Peyer's patch (tissue), 4 donors: ENCODE data around the gene DDI1. TPM values are rescaled to one million over a fixed set of nuclear protein-coding genes. Genes with fewer than 3 reads are reported as not detected.

ENCODE experiments used
- DNase-seq, 3 donors: peaks; one replicate each; pipeline ENCODE4 v3.0.0-alpha.2; 2017 to 2019
- H3K27ac ChIP-seq, 4 donors: fragments of 200-600 bp; sonication (generic); one replicate each; pipeline ENCODE4 v1.5.1; 2016 to 2019
- H3K27me3 ChIP-seq, 2 donors: fragments of 200-600 bp; sonication (generic); one replicate each; pipeline ENCODE4 v1.5.1; 2019
- H3K36me3 ChIP-seq, 3 donors: fragments of 200-600 bp; sonication (generic); one replicate each; pipeline ENCODE4 v1.5.1; 2016 to 2019
- H3K4me1 ChIP-seq, 4 donors: fragments of 200-600 bp; sonication (generic); one replicate each; pipeline ENCODE4 v1.5.1; 2016 to 2019
- H3K4me3 ChIP-seq, 4 donors: fragments of 200-600 bp; sonication (generic); 1 replicate in 3 of 4; 2 replicates in 1 of 4; pipeline ENCODE4 v1.5.1; 2016 to 2019; ENCODE audit warnings: mild to moderate bottlenecking in 1 of 4
- H3K9me3 ChIP-seq, 4 donors: fragments of 200-600 bp; sonication (generic); one replicate each; pipeline ENCODE4 v1.5.1; 2016 to 2019; ENCODE audit warnings: mild to moderate bottlenecking in 1 of 4
- POLR2A ChIP-seq, 2 donors: fragments of 450-650 bp; IDR thresholded peaks; one replicate each; pipeline ENCODE4 v1.5.1; 2017; ENCODE audit warnings: antibody characterized with exemption in 2 of 2, mild to moderate bottlenecking in 2 of 2, moderate library complexity in 2 of 2
- total RNA-seq, 4 donors: library from RNA; depleted of rRNA; stranded (reverse); fragments of >200 nt; gene quantifications; one replicate each; pipeline ENCODE4 v1.1.0, GENCODE V29; 2016
- TF ChIP-seq, protein P1 (sequence below), 6 experiments: fragments of 450-650 bp in 4 of 6; fragments of 200-600 bp in 2 of 6; sonication (generic) in 1 of 6; IDR thresholded peaks; one replicate each; pipeline ENCODE4 v1.5.1; 2017 to 2019; ENCODE audit warnings: antibody characterized with exemption in 6 of 6, mild to moderate bottlenecking in 3 of 6, moderate library complexity in 1 of 6

Gene DDI1
- total RNA-seq, 4 donors from 2014 or later, result not detected

GRCh38 chr11:104067534-104067933 is 31.1 kb downstream of the DDI1 start:
- TF ChIP-seq POLR2A (IDR thresholded peaks at IDR 0.05), result no peak
- Histone ChIP-seq H3K27ac (no peak overlapping the region), H3K4me3 (no peak overlapping the region), H3K27me3 (no peaks in the 10 kb centered on the region), H3K9me3 (no peaks in the 10 kb centered on the region), H3K36me3 (no peaks in the 10 kb centered on the region), H3K4me1 (no peaks in the 10 kb centered on the region)
- no peak for DNase-seq

DNA sequence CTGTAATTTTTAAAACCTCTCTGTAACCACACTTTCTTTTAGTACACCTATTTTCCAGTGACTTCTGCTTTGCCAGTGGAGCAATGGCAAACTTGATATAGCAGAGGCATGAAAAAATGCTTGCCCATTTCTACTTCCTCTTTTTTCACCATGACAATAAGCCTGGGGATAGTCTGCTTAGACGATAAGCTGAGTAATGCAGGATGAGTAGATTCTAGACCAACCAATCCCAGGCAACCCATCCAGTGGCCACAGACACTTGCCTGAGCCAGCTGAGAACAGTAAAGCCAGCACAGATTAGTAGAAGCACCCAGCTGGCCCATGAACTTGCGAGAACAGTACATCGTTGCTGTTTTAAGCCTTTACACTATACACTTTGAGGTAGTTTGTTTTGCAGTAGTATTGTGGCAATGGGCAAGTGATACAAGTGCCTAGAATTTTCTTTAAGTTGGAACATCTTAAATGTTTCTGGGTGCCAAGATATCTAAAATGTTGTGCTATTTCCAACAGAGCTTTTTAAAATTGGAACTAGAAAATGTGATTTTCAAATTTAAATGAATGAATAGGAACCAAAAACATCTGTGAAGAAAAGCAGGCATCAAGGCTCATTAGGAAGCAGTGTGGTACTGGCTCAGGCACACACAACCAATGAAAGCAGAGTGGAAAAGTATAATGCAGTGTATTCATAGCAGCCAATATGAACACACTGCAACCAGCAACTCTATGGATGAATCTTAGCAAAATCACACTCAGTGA is 37.7 kb downstream of the DDI1 start:
- H3K36me3 ChIP-seq, result no peaks in the 10 kb centered on the region
- no peak for DNase-seq
- H3K9me3 ChIP-seq, result no peaks in the 10 kb centered on the region
- H3K4me3 ChIP-seq, result no peak overlapping the region
- no peak overlapping the region for H3K27ac ChIP-seq
- TF ChIP-seq, protein P1, sequence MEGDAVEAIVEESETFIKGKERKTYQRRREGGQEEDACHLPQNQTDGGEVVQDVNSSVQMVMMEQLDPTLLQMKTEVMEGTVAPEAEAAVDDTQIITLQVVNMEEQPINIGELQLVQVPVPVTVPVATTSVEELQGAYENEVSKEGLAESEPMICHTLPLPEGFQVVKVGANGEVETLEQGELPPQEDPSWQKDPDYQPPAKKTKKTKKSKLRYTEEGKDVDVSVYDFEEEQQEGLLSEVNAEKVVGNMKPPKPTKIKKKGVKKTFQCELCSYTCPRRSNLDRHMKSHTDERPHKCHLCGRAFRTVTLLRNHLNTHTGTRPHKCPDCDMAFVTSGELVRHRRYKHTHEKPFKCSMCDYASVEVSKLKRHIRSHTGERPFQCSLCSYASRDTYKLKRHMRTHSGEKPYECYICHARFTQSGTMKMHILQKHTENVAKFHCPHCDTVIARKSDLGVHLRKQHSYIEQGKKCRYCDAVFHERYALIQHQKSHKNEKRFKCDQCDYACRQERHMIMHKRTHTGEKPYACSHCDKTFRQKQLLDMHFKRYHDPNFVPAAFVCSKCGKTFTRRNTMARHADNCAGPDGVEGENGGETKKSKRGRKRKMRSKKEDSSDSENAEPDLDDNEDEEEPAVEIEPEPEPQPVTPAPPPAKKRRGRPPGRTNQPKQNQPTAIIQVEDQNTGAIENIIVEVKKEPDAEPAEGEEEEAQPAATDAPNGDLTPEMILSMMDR (IDR thresholded peaks at IDR 0.05), result no peak
- TF ChIP-seq POLR2A (IDR thresholded peaks at IDR 0.05), result no peak
- H3K27me3 ChIP-seq, result no peaks in the 10 kb centered on the region
- no peaks in the 10 kb centered on the region for H3K4me1 ChIP-seq

DNA sequence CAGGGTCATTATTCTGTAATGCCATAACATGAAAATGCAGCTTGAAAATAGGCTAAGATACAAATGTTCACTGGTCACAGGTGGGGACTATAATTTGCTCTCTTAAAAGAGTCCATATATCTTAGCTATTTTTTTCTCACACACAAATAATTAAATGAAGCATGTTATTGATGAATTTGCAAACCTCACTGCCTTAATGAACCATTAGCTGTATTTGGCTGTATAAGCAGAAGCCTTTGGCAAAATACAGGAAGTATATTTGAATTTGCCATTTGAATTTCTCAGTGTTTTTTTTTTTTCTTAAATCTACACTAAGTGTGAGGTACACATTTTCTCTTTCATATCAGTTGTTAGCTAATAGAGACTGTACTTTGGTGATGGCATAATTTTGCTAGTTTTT is 38.7 kb downstream of the DDI1 start:
- Histone ChIP-seq H3K27me3 (no peaks in the 10 kb centered on the region), H3K36me3 (no peaks in the 10 kb centered on the region), H3K27ac (no peak overlapping the region), H3K4me3 (no peak overlapping the region), H3K4me1 (no peaks in the 10 kb centered on the region), H3K9me3 (no peaks in the 10 kb centered on the region)
- no peak for TF ChIP-seq POLR2A (IDR thresholded peaks at IDR 0.05)
- TF ChIP-seq, protein P1 (IDR thresholded peaks at IDR 0.05), result no peak
- no peak for DNase-seq

GRCh38 chr11:104075706-104076105 is 39.3 kb downstream of the DDI1 start:
- Histone ChIP-seq H3K27me3 (no peaks in the 10 kb centered on the region), H3K36me3 (no peaks in the 10 kb centered on the region), H3K4me1 (no peaks in the 10 kb centered on the region), H3K9me3 (no peaks in the 10 kb centered on the region), H3K27ac (no peak overlapping the region), H3K4me3 (no peak overlapping the region)
- no peak for DNase-seq
- TF ChIP-seq, protein P1 (IDR thresholded peaks at IDR 0.05), result no peak
- no peak for TF ChIP-seq POLR2A (IDR thresholded peaks at IDR 0.05)

DNA sequence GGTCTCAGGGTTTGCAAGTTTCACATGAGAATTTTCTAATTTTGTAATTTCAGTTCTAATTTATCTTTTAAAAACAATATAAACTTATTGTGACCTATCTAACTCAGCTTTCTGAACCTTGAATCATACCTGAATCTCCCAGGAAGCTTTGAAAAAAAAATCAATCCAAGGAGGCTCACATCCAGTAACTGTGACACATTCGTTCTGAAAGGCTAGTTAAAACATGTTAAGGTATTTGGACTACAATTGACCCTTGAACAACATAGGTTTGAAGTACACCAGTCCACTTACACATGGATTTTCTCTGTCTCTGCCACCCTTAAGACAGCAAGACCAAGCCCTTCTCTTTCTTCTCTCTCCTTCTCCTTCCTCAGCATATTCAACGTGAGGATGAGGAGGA is 40.0 kb downstream of the DDI1 start:
- no peak overlapping the region for H3K4me3 ChIP-seq
- no peaks in the 10 kb centered on the region for H3K9me3 ChIP-seq
- no peaks in the 10 kb centered on the region for H3K36me3 ChIP-seq
- H3K27me3 ChIP-seq, result no peaks in the 10 kb centered on the region
- no peak for DNase-seq
- H3K27ac ChIP-seq, result no peak overlapping the region
- H3K4me1 ChIP-seq, result no peaks in the 10 kb centered on the region
- no peak for TF ChIP-seq POLR2A (IDR thresholded peaks at IDR 0.05)
- TF ChIP-seq, protein P1 (IDR thresholded peaks at IDR 0.05), result no peak

- H3K4me3 ChIP-seq, result no peak overlapping the region
- H3K9me3 ChIP-seq, result no peaks in the 10 kb centered on the region
- no peaks in the 10 kb centered on the region for H3K36me3 ChIP-seq
- H3K27ac ChIP-seq, result no peak overlapping the region
- TF ChIP-seq, protein P1 (IDR thresholded peaks at IDR 0.05), result no peak
- TF ChIP-seq POLR2A (IDR thresholded peaks at IDR 0.05), result no peak
- DNase-seq, result no peak
- H3K27me3 ChIP-seq, result no peaks in the 10 kb centered on the region
- H3K4me1 ChIP-seq, result no peaks in the 10 kb centered on the region
Measured at GRCh38 chr11:104078245-104078644, 41.8 kb downstream of the DDI1 start.
